GM12878 (cell line): ENCODE results near the gene SLC5A6. TPM values are rescaled to one million over a fixed set of nuclear protein-coding genes. Genes with fewer than 3 reads are reported as not detected.

ENCODE experiments used
- BCL11A ChIP-seq: IDR thresholded peaks from 2 replicates; pipeline ENCODE4 v1.6.1; 2011; ENCODE audit warnings: low read depth, low read length
- CBX3 ChIP-seq: fragments of 200-600 bp; sonication (generic); IDR thresholded peaks from 2 replicates; pipeline ENCODE4 v1.6.1; 2016; ENCODE audit warnings: low read depth, borderline replicate concordance
- CHD2 ChIP-seq: IDR thresholded peaks from 2 replicates; pipeline ENCODE4 v1.6.1; 2011; ENCODE audit warnings: low read depth, low read length, improper control_type of control experiment, borderline replicate concordance
- HDGF ChIP-seq: fragments of 450-650 bp; IDR thresholded peaks from 2 replicates; pipeline ENCODE4 v1.6.1; 2016; ENCODE audit warnings: antibody characterized with exemption
- PAX5 ChIP-seq: IDR thresholded peaks from 2 replicates; pipeline ENCODE4 v1.6.1; 2011; ENCODE audit warnings: low read depth, low read length, borderline replicate concordance
- POU2F2 ChIP-seq: IDR thresholded peaks from 3 replicates; pipeline ENCODE4 v1.6.1; 2011; ENCODE audit warnings: low read depth, mild to moderate bottlenecking, low read length, borderline replicate concordance
- SIN3A ChIP-seq: IDR thresholded peaks from 2 replicates; pipeline ENCODE4 v1.6.1; 2012; ENCODE audit warnings: low read depth, low read length, improper control_type of control experiment
- SMAD1 ChIP-seq: fragments of 450-650 bp; IDR thresholded peaks from 2 replicates; pipeline ENCODE4 v1.6.1; 2018; ENCODE audit warnings: mild to moderate bottlenecking, low read depth; ENCODE audit not compliant: partially characterized antibody
- SUPT20H ChIP-seq: IDR thresholded peaks from 2 replicates; pipeline ENCODE4 v1.6.1; 2011; ENCODE audit warnings: low read depth, mild to moderate bottlenecking, low read length, moderate library complexity, borderline replicate concordance; ENCODE audit not compliant: control insufficient read depth
- ZBTB11 ChIP-seq: fragments of 450-650 bp; formaldehyde crosslinking; IDR thresholded peaks from 2 replicates; pipeline ENCODE4 v1.5.0; 2022; ENCODE audit warnings: mild to moderate bottlenecking, missing genetic modification characterization
- ZNF622 ChIP-seq: fragments of 450-650 bp; IDR thresholded peaks from 2 replicates; pipeline ENCODE4 v1.6.1; 2017; ENCODE audit warnings: mild to moderate bottlenecking, inconsistent platforms
- ZSCAN29 ChIP-seq: fragments of 450-650 bp; IDR thresholded peaks from 2 replicates; pipeline ENCODE4 v1.6.1; 2017; ENCODE audit warnings: mild to moderate bottlenecking, moderate library complexity
- polyA plus RNA-seq, 11 experiments: library from polyadenylated mRNA; depleted of rRNA in 4 of 11; unstranded in 6 of 11; stranded (reverse) in 5 of 11; fragments of >200 nt; fragmentation: Nextera tagmentation in 4 of 11; fragmentation: Illumina TruSeq in 1 of 11; extraction: Ambion mirVana in 4 of 11; extraction: Trizol in 1 of 11; gene quantifications; 1 replicate in 1 of 11; 2 replicates in 10 of 11; pipeline versions ENCODE4 v1.2.1 to v1.2.3, GENCODE V29; 2011 to 2016; ENCODE audit warnings: inconsistent platforms in 2 of 11, missing spikeins in 2 of 11, low read depth in 1 of 11
- total RNA-seq, 4 experiments: library from RNA; depleted of rRNA in 3 of 4; stranded (reverse); fragments of >200 nt in 3 of 4; fragmentation: Illumina TruSeq in 1 of 4; extraction: Trizol in 1 of 4; gene quantifications; 2 replicates each; pipeline versions ENCODE4 v1.2.1 to v1.2.3, GENCODE V29; 2013 to 2021

The SLC5A6 gene
- total and polyA plus RNA-seq, 10 of the 15 experiments (the other 5 are each of a cell fraction or from before 2014, with no cell fraction given) = 13.1 to 101 (median 55.3) TPM

- TF ChIP-seq CHD2 (no peak), SMAD1 (no peak), POU2F2 (no peak), PAX5 (no peak), CBX3 (no peak), HDGF (no peak), ZBTB11 (CRISPR knock-in tag) (no peak), ZNF622 (no peak), BCL11A (no peak), ZSCAN29 (no peak), SIN3A (no peak), SUPT20H (no peak)
- TF ChIP-seq, all 136 proteins: peak for 0
These were observed 28.3 kb upstream of the SLC5A6 start (continued) for GRCh38 chr2:27240406-27240805.
